Measurements from ENCODE around the gene NBPF1.
"Not testable (repeated sequence)": the region's sequence is repeated elsewhere in the genome, so short reads cannot be mapped to it uniquely, and the experiment has no call there.

The NBPF1 gene

DNA sequence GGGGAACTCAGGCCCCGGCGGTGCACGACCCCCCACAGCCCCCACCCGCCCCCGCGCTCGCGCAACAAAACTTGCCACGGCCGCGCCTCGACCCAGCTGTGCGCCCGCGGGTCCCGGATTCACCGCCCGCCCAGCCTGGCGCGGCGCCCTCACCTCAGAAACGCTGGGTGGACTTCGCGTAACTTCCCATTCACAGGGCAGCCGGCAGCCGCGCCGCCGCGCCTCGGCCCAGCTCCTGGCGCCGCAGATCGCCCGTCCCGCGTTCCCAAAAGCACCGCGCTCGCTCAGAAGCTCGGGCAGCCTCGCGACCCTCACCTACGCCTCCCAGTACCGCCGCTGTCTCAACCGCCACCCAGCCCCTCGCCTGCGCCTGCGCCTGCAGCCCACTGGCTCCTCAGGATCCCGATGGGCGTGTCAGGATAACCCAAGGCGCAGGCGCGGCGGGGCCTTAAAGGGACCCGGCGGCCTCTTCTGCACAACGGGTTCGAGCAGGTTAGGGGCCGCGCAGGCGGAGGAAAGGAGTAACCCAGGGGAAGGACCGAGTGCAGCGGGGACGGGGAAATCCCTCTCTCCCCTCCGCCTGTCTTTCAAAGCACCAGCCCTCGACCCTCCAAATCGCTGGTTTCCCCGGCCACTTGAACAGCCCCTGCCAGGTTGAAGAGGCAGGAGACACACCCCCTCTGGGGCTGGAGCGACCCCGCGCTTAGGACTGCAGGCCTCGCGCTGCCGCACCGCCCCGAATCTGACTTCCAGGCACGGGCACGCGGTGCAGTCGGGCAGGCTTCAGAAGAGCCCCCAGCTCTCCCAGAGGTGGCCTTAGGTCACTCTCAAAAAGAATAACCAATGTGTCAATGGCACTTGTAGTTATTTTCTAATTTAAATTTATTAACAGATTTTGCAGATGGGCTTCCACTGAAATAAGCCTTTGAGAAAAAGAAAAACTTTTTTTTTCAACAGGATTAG is at the start of gene NBPF1:
TSS of gene NBPF1 (minus strand) at position 380 of the 963 bp plus-strand sequence.
- DNase-seq (ENCODE audit: low spot score), result peak; percentile 100

DNA sequence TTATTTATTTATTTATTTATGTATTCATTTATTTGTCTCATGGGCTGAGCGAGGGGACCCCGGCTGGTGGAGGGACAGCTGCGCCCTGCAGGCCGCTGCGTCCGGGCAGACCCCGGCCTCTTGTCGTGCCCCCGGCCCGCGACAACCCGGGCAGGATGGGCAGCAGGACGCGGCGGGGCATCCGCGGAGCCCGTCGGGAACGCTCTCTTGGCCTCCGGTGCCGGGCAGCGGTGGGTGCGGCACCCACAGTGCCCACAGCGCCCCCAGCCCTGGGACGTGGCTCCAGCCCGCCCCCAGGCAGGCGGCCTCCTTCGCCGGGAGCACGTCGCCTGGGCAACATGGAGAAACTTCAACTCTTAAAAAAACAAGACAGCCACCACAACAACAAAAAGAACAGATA is 44.9 kb upstream of the NBPF1 start:
- not testable (repeated sequence) for DNase-seq (ENCODE audit: low spot score)

DNA sequence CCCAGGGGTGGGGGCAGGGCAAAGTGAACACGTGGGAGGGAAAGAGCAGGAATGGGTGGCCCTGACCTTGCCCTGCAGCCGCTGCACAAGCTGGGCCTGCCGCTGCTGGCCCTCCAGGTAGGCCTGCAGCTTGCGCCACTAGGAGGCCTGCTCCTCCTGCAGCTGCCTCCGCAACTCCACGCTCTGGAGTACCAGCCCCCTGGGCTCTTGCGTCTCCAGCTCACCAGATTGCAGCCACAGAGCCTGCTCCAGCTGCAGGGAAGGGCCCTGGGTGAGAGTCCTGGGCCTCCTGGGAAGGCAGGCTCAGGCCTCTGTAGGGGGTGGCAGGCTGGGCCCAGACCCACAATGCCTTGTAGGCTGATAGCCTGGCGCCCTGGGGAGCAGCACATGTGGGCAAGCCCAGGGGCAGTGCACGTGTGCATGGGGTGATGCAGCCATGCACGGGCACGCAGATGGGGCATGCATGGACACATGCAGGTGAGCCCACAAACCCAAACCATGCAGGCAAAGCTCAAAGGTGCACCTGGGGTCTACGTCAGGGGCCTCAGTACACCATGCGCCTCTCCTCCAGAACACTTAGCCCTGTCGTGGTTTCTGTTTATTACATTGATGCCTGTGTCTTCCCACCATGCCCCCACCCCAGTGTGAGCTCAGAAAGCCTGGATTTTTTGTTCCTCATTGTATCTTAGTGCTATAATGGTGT is 43.8 kb upstream of the NBPF1 start:
- not testable (repeated sequence) for DNase-seq (ENCODE audit: low spot score)

DNA sequence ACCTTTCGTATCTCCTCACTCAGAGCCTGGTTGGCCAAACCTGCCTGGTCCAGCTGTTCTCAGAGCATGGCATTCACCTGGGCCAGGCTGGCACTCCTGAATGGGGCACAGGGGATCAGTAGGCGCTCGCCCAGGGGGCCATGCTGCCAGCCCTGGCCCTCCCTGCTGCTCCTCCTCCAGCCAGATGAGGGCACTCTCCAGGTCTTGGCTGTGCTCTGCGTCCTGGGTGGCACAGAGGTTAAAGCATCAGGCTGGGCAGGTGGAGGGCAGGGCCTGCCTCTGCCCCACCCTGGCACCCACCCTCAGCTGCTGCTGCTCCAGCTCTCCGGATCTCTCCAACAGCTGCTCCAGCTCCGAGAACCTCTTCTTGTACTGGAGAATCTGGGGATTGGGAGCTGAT is 43.2 kb upstream of the NBPF1 start:
- DNase-seq (ENCODE audit: low spot score), result not testable (repeated sequence)

DNA sequence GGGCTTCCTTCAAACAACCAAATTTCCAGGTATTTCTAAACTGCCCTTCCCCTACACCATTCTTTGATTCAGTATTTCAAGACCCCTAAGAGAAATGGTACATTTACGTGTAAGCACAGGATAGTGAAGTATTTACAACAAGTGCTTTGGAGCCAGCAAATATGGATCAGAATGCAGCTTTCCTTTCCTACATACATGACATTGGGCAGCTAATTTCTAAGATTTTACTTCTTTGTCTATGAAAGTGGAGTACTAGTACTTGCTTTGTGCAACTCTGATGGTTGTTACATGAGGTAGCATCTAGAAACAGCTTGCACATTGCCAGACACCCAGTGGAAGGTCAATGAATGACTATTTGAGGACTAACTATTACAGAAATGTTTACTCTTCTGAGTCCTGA is 38.2 kb upstream of the NBPF1 start:
- DNase-seq (ENCODE audit: low spot score), result not testable (repeated sequence)

DNA sequence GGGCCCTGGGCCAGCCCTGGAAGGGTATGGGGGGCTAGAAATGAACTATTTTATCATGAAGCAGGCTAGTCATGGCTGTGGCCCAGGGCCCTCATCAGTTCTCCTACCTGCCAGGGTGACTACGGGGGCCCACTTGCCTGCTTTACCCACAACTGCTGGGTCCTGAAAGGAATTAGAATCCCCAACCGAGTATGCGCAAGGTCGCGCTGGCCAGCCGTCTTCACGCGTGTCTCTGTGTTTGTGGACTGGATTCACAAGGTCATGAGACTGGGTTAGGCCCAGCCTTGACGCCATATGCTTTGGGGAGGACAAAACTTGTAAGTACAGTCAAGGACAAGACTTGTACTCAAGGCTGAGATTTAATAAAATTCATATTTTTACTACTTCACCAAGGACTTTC is 36.6 kb upstream of the NBPF1 start:
- not testable (repeated sequence) for DNase-seq (ENCODE audit: low spot score)

DNA sequence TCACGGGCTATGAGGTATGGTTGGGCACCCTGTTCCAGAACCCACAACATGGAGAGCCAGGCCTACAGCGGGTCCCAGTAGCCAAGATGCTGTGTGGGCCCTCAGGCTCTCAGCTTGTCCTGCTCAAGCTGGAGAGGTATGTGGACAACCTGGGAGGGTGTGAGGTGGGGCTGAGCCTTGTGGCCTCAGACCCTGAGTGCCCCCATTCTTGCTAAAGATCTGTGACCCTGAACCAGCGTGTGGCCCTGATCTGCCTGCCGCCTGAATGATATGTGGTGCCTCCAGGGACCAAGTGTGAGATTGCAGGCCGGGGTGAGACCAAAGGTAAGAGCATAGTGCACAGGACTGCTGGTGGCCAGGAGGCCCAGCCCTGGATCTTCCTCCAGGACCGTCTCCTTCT is 36.0 kb upstream of the NBPF1 start:
- DNase-seq (ENCODE audit: low spot score), result not testable (repeated sequence)

DNA sequence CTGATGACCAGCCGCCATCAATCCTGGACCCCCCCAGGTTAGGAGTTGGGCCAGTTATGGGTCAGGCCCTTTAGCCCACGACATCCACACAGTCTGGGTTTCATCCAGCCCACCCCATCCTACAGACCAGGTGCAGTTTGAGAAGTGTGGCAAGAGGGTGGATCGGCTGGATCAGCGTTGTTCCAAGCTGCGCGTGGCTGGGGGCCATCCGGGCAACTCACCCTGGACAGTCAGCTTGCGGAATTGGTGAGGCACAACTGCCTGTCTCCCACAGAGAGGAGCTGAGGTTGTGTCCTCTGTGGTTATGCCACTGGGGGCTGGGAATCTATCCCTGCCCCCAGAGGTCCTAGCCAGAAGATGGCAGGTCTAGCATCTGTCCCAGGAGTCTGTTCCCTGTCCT is 35.4 kb upstream of the NBPF1 start:
- not testable (repeated sequence) for DNase-seq (ENCODE audit: low spot score)

DNA sequence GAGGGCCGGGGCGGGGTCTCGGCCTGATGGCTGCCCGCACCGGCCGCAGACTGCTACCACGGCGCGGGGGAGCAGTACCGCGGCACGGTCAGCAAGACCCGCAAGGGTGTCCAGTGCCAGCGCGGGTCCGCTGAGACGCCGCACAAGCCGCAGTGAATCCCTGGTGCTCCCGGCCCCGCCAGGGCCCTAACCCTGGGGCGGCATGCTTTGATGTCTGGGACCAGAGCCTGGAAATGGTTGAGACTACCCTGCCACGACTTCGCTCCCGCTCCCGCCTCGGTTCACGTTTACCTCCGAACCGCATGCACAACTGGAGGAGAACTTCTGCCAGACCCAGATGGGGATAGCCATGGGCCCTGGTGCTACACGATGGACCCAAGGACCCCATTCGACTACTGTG is 34.9 kb upstream of the NBPF1 start:
- DNase-seq (ENCODE audit: low spot score), result not testable (repeated sequence)

DNA sequence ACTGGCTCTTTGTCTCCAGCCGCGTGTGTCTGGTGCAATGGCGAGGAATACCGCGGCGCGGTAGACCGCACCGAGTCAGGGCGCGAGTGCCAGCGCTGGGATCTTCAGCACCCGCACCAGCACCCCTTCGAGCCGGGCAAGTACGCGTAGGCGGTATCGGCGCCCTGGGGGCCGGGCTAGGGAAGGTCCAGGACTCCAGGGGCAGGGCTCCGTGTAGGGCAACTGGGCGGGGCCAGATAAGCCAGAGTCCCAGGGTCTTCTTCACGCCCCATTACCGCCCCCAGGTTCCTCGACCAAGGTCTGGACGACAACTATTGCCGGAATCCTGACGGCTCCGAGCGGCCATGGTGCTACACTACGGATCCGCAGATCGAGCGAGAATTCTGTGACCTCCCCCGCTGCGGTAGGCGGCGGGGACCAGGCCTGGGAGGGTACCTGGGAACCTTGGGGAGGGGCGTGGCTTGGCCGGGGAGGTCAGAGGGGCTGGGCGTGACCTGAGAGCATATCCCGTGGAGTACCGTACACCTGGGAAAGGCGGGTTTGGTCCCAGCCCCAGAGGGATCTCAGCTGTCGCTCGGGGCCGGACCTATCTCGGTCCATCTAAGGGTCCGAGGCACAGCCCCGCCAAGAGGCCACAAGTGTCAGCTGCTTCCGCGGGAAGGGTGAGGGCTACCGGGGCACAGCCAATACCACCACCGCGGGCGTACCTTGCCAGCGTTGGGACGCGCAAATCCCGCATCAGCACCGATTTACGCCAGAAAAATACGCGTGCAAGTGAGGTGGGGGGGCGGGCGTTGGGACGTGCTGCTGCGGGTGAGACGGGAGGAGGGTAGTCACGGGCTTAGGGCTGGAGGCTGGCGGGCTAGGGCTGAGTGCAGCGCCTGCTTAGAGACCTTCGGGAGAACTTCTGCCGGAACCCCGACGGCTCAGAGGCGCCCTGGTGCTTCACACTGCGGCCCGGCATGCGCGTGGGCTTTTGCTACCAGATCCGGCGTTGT is 34.1 kb upstream of the NBPF1 start:
- not testable (repeated sequence) for DNase-seq (ENCODE audit: low spot score)

DNA sequence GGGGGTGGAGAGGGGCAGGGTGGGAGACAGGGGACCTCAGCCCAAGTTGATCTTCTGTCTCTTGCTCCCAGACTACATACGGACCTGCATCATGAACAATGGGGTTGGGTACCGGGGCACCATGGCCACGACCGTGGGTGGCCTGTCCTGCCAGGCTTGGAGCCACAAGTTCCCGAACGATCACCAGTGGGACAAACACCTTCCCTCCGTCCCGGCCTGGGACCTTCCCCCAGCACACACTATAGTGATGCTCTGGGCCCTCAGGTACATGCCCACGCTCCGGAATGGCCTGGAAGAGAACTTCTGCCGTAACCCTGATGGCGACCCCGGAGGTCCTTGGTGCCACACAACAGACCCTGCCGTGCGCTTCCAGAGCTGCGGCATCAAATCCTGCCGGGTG is 33.4 kb upstream of the NBPF1 start:
- not testable (repeated sequence) for DNase-seq (ENCODE audit: low spot score)

DNA sequence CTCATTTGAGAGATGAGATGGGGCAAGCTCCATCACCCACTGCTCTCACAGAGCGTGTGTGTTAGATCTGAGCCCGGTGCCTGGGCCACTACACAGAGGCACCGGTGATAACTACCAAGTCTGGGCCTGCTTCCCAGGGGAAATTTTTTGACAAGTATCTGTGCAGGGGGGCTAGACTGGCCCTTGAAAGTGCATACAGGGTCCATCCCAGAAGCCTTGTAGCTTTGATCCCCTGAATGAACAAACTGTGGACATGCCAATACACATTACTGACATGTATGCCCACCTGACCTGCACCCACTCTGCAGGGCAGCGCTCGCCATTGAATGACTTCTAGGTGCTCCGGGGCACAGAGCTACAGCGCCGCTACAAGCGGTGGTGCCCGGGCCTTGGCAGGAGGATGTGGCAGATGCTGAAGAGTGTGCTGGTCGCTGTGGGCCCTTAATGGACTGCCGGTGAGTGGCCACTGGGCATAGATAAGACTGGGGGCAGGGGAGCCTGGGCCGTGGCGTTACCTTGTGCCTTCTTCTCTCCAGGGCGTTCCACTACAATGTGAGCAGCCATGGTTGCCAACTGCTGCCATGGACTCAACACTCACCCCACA is 32.8 kb upstream of the NBPF1 start:
- not testable (repeated sequence) for DNase-seq (ENCODE audit: low spot score)

DNA sequence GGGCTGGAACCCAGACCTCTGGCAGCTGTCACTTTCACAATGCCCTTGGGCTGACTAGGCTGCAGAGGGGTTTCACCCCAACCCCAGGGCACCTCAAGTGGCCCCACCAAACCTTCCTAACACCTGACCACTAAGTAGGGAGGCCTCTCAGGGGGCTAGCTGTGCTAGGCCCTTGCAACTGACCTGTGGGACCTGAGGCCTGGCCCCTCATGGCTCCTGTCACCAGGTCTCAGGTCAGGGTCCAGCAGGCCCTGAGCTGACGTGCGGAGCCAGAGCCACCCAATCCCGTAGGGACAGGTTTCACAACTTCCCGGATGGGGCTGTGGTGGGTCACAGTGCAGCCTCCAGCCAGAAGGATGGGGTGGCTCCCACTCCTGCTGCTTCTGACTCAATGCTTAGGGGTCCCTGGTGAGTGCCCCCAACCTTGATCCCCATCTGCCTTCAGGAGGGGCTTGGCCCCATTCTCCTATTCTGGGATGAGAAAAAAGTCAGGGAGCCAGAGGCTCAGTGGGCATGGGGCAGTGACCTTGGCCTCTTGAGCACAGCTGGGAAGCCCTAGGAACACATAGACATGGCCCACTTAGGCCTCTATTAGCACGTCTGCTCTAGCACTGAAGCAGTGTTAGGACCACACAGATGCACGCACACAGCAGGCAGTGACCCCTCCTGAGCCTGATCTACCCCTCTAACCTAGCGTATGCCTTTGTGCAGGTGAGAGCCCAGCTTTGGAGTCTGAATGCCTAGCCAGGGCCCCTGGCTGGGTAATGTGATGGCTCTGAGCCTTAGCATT is 32.1 kb upstream of the NBPF1 start:
- DNase-seq (ENCODE audit: low spot score), result not testable (repeated sequence)

DNA sequence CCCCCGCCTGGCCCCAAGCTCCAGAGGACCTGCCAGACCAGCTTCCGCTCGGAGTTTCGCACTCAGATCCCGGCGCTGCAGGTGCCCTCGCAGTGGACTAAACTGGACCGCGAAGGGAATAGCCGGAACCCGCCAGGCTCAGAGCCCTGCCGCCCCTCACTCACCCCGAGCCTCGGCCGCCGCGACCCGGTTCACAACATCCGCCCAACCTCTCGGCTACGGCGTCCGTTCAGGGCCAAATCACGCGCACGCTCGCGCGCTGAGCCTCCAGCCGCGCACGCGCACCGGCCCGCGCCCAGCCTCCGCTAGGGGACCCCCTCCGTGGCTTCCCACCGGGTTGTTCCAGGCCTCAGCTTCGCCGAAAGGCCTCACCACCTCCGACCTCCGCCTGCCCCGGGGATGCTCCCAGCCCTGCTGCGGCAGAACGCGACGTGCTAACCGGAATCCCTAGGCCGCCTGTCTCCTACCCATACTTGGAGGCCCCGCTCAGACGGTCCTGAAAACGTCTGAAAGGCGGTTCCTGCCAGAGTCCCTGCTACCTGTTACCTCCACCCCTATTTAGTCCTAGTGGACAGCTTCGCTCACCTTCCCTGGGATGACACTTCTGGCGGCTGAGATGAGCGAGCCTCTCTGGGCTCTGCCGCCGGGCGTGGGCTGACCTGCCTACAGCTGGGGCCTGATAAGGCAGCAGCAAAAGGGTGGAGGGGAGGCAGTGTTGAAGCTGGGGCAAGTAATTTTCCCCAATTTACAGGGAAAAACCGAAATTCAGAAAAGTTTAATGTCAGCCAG is 31.3 kb upstream of the NBPF1 start:
- DNase-seq (ENCODE audit: low spot score), result peak; percentile 100

DNA sequence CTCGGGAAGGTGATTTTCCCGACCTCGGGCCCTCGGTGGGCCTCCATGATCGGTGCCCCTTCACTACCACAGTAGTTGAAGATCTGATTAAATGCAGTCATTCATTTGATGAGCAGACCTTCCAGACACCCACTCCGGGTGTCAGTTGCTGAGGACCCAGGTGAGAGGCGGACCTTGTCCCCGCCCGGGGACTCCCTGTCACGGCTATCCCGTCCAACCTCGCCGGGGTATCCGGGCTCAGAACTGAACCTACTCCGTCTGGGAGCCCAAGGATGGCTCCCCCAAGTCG is 30.8 kb upstream of the NBPF1 start:
- DNase-seq (ENCODE audit: low spot score), result no peak

DNA sequence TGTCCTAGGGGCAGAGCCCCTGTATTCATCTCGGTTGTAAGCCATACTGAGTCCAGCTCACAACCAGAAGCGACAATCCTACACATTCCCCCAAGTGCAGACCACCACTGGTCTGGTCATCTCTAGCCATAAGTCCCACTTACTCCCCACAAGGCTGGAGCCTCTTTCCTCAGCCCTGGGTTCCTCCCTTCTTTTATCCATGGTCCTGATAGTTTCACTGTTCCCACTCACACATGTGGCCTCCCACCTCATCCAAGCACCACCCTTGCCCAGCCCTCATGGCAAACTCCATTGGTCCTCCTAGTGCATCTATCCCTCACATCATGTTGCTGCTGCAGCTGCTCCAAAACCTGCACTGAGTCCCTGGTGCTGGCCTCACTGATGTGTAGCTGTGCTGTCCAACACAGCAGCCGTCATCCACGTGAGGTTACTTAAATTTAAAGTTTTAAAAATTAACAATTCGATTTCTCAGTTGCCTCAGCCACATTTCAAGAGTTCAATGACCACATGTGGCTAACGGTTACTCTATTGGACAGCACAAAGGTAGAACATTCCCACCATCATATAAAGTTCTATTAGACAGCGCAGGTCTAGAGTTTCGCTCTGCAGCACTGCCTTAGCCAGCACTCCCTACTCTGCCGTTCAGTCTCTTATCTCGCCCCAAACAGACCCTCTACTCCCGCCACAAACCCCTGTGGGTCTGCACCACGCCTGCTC is 30.3 kb upstream of the NBPF1 start:
- peak; percentile 42 for DNase-seq (ENCODE audit: low spot score)

DNA sequence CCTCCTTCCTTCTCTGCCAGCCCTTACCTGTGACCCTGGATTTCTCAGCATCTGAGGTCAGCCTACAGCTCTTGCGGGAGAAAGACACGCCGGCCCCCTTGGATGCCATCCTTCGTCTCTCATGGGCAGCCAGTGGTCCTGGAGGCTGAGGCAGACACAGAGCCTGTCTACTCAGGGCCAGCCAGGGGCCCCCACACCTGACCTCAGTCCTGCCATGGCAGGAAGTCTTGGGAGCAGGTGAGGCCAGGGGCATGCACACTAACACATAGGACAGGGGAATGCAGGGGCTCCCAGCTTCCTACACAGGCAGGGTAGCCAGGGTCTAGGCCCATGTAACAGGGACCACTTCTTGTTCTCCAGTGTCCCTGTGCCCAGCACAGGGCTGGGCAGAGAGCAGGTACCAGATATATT is 29.6 kb upstream of the NBPF1 start:
- DNase-seq (ENCODE audit: low spot score), result not testable (repeated sequence)

DNA sequence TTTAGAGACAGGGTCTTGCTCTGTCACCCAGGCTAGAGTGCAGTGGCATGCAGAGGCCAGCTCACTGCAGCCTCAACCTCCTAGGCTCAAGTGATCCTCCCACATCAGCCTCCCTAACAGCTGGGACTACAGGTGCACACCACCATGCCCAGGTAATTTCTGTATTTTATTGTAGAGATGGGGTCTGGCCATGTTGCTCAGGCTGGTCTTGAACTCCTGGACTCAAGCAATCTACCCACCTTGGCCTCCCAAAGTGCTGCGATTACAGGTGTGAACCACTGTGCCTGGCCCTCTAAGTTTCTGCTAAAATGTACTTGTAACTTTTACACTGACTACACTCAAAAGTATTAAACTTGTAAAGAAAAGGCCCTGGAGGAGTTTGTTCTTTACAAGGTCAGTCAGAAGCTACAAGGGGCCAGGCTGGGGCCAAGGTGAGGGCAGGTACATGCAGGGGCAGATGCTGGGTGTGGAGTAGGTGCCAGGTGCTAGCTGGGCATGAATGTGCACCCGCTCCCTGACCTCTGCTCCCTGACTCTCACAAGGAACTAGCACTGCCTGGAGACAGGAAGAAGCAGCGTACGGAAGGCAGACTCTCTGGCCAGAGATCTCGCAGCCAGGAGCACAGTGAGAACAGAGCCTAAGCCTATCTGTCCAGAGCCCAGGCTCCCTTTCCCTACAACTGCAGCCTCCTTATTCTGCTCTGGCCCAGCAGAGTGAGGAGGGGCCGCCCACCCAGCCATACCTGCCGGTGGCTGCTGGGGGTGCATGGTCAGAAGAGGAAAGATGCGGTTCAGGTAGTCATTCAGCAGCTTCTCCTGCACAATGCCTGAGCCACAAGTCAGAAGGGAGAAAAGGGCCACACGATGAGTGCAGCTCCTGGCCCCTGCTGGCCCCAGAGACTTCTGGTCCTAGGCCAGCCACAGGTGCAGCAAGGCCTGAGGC is 28.9 kb upstream of the NBPF1 start:
- not testable (repeated sequence) for DNase-seq (ENCODE audit: low spot score)

All from LoVo (cell line).